Vagina (tissue), 2 donors: ENCODE results near the gene NANS.

Source experiments
- POLR2A ChIP-seq, 2 donors: fragments of 450-650 bp; IDR thresholded peaks; one replicate each; pipeline ENCODE4 v1.6.1; 2017; ENCODE audit warnings: antibody characterized with exemption in 2 of 2, mild to moderate bottlenecking in 2 of 2, moderate library complexity in 2 of 2
- POLR2AphosphoS5 ChIP-seq, 2 donors: sonication (generic); formaldehyde crosslinking; IDR thresholded peaks; one replicate each; pipeline ENCODE4 v1.9.0; 2017; ENCODE audit warnings: antibody characterized with exemption in 2 of 2, mild to moderate bottlenecking in 2 of 2, low read depth in 1 of 2; ENCODE audit not compliant: insufficient read depth in 1 of 2
- TF ChIP-seq, protein P1 (sequence below), 3 experiments: fragments of 450-650 bp in 2 of 3; fragments of 200-600 bp in 1 of 3; sonication (generic) in 1 of 3; IDR thresholded peaks; one replicate each; pipeline ENCODE4 v1.5.1; 2017 to 2019; ENCODE audit warnings: antibody characterized with exemption in 3 of 3, mild to moderate bottlenecking in 2 of 3, moderate library complexity in 2 of 3

- TF ChIP-seq, protein P1, sequence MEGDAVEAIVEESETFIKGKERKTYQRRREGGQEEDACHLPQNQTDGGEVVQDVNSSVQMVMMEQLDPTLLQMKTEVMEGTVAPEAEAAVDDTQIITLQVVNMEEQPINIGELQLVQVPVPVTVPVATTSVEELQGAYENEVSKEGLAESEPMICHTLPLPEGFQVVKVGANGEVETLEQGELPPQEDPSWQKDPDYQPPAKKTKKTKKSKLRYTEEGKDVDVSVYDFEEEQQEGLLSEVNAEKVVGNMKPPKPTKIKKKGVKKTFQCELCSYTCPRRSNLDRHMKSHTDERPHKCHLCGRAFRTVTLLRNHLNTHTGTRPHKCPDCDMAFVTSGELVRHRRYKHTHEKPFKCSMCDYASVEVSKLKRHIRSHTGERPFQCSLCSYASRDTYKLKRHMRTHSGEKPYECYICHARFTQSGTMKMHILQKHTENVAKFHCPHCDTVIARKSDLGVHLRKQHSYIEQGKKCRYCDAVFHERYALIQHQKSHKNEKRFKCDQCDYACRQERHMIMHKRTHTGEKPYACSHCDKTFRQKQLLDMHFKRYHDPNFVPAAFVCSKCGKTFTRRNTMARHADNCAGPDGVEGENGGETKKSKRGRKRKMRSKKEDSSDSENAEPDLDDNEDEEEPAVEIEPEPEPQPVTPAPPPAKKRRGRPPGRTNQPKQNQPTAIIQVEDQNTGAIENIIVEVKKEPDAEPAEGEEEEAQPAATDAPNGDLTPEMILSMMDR (IDR thresholded peaks at IDR 0.05), result no peak
- no peak for TF ChIP-seq POLR2AphosphoS5 (IDR thresholded peaks at IDR 0.05; ENCODE audit: insufficient read depth in 1 of 2, low read depth in 1 of 2)
- no peak for TF ChIP-seq POLR2A (IDR thresholded peaks at IDR 0.05)
These were observed 47.1 kb upstream of the NANS start for GRCh38 chr9:98009437-98009836.
